ENCODE measurements around the gene ARPC5L. TPM values are rescaled to one million over a fixed set of nuclear protein-coding genes. Genes with fewer than 3 reads are reported as not detected.

Gene ARPC5L
- total and polyA plus RNA-seq, 9 of the 15 experiments (the other 6 are each of a cell fraction or from before 2014, with no cell fraction given) = 25.4 to 113 (median 63.8) TPM

GRCh38 chr9:124878518-124878917 is 16.6 kb downstream of the ARPC5L start:
- WGBS (ENCODE audit: insufficient coverage, low coverage, missing lambda C conversion rate) = 84% methylated on average over 6 of the region's 6 CpGs
- Histone ChIP-seq H2AFZ (ENCODE audit: low read depth, low read length) (no peak overlapping the region), H3K4me3 (no peak overlapping the region), H3K9ac (ENCODE audit: insufficient read depth in 1 of 2, low read depth in 2 of 2, low read length in 2 of 2) (no peak overlapping the region), H4K20me1 (replicated peaks; ENCODE audit: control insufficient read depth, insufficient read depth, low read length) (peaks cover 4% of the 10 kb centered on the region; the same call in 1 of the 2 replicates), H3K9me3 (replicated peaks; ENCODE audit: control insufficient read depth, insufficient read depth, low read depth, low read length) (no peaks in the 10 kb centered on the region), H3K27ac (ENCODE audit: extremely low read depth, low read depth, low read length) (no peak overlapping the region), H3K79me2 (ENCODE audit: control insufficient read depth, insufficient read depth, low read length) (peaks cover 23% of the 10 kb centered on the region), H3K4me1 (replicated peaks in 1 of 2; ENCODE audit: control insufficient read depth in 2 of 2, insufficient read depth in 2 of 2, low read length in 2 of 2) (no peaks in the 10 kb centered on the region; a peak in 2 of 5 replicates), H3K4me2 (ENCODE audit: insufficient read depth, low read length) (no peak overlapping the region), H3K9me1 (ENCODE audit: control insufficient read depth, insufficient read depth, low read length) (no peaks in the 10 kb centered on the region), H3K36me3 (ENCODE audit: control insufficient read depth, insufficient read depth, low read length) (peaks cover 83% of the 10 kb centered on the region), H3K27me3 (ENCODE audit: control insufficient read depth in 2 of 2, insufficient read depth in 2 of 2, low read length in 2 of 2) (no peaks in the 10 kb centered on the region)
- TF ChIP-seq KAT7 (CRISPR knock-in tag; IDR thresholded peaks at IDR 0.05; ENCODE audit: borderline replicate concordance) (no peak), ZNF347 (CRISPR knock-in tag; IDR thresholded peaks at IDR 0.05; ENCODE audit: low read depth) (no peak), ZNF274 (IDR thresholded peaks at IDR 0.05; ENCODE audit: borderline replicate concordance, low read depth, low read length) (no peak), CC2D1A (IDR thresholded peaks at IDR 0.05) (no peak), POLR2AphosphoS5 (IDR thresholded peaks at IDR 0.05; ENCODE audit: control insufficient read depth, insufficient read depth, low read depth, low read length) (peak; percentile 27; the same call in 1 of the 2 replicates), ADNP (tag; IDR thresholded peaks at IDR 0.05) (no peak), POLR2A (conservative IDR thresholded peaks at IDR 0.05) (peak; percentile 22; the same call in 1 of the 2 replicates), ETS2 (tag; IDR thresholded peaks at IDR 0.05; ENCODE audit: borderline replicate concordance, poor library complexity, severe bottlenecking) (no peak), POLR2G (IDR thresholded peaks at IDR 0.05; ENCODE audit: low read depth, low read length) (peak; percentile 48; the same call in 1 of the 2 replicates), ZBTB17 (CRISPR knock-in tag; IDR thresholded peaks at IDR 0.05) (no peak), FOXK1 (CRISPR knock-in tag; IDR thresholded peaks at IDR 0.05; ENCODE audit: borderline replicate concordance) (no peak)
- TF ChIP-seq, protein P1, sequence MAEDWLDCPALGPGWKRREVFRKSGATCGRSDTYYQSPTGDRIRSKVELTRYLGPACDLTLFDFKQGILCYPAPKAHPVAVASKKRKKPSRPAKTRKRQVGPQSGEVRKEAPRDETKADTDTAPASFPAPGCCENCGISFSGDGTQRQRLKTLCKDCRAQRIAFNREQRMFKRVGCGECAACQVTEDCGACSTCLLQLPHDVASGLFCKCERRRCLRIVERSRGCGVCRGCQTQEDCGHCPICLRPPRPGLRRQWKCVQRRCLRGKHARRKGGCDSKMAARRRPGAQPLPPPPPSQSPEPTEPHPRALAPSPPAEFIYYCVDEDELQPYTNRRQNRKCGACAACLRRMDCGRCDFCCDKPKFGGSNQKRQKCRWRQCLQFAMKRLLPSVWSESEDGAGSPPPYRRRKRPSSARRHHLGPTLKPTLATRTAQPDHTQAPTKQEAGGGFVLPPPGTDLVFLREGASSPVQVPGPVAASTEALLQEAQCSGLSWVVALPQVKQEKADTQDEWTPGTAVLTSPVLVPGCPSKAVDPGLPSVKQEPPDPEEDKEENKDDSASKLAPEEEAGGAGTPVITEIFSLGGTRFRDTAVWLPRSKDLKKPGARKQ (CRISPR knock-in tag; IDR thresholded peaks at IDR 0.05) = no peak
- intact Hi-C loops (cut with micrococcal nuclease) = no loop called here
- ATAC-seq (peak; percentile 18), FAIRE-seq (no peak), DNase-seq (ENCODE audit: extremely low read depth in 1 of 4, low spot score in 3 of 4) (no peak)
- BruUV-seq (replicated peaks) = TSS peak; percentile 42
- in situ Hi-C loops (cut with MboI) = no loop called here
- ChIA-PET CTCF (ENCODE audit: low intra/inter-chr PET ratio) (no interaction called here), POLR2A (interaction anchor here (0.7 to 4.0 kb wide), 12 partner anchors 8 to 42 kb away, joined by 3 to 30 read pairs (median 6); partner anchors contain the start of genes ARPC5L and RPL35)
